Keratinocyte (primary cell): ENCODE measurements around the gene NMB. TPM values are rescaled to one million over a fixed set of nuclear protein-coding genes. Genes with fewer than 3 reads are reported as not detected.
A peak's percentile ranks its signal among the peaks of the same experiment; 100 is the strongest.

ENCODE experiments used
- DNase-seq: peaks from one replicate; pipeline ENCODE4 v3.0.0-alpha.2; 2011; ENCODE audit warnings: low read depth, missing footprints, low spot score
- FAIRE-seq: peaks from 2 replicates; lab custom pipeline; 2011; peaks lifted over from hg19 to GRCh38; lab: Jason Lieb, UNC
- H2AFZ ChIP-seq: 2 replicates; pipeline ENCODE4 v1.6.0; 2012; ENCODE audit warnings: low read length, control low read depth, inconsistent platforms; ENCODE audit not compliant: control insufficient read depth
- H3K27ac ChIP-seq: 2 replicates; pipeline ENCODE4 v1.5.1; 2011; ENCODE audit warnings: low read length; ENCODE audit not compliant: control insufficient read depth, insufficient read depth
- H3K27me3 ChIP-seq: 3 replicates; pipeline ENCODE4 v1.6.0; 2011; ENCODE audit warnings: low read length; ENCODE audit not compliant: control insufficient read depth, insufficient read depth; ENCODE audit errors: extremely low read depth
- H3K36me3 ChIP-seq, 2 experiments: 2 replicates in 1 of 2; 3 replicates in 1 of 2; pipeline ENCODE4 v1.5.1; 2011; ENCODE audit warnings: low read length in 2 of 2, mild to moderate bottlenecking in 1 of 2; ENCODE audit not compliant: control insufficient read depth in 2 of 2, insufficient read depth in 2 of 2; ENCODE audit errors: extremely low read depth in 1 of 2
- H3K4me1 ChIP-seq: 3 replicates; pipeline ENCODE4 v1.5.1; 2011; ENCODE audit warnings: low read length; ENCODE audit not compliant: control insufficient read depth, insufficient read depth; ENCODE audit errors: extremely low read depth
- H3K4me2 ChIP-seq: 3 replicates; pipeline ENCODE4 v1.6.0; 2011; ENCODE audit warnings: low read depth, low read length; ENCODE audit not compliant: control insufficient read depth, insufficient read depth; ENCODE audit errors: extremely low read depth
- H3K4me3 ChIP-seq, 3 experiments: fragments of 200-600 bp in 1 of 3; sonication (generic) in 1 of 3; 2 replicates in 2 of 3; 3 replicates in 1 of 3; pipeline ENCODE4 v1.5.1; 2011 to 2016; ENCODE audit warnings: low read length in 3 of 3, mild to moderate bottlenecking in 3 of 3, control low read depth in 2 of 3, inconsistent platforms in 1 of 3, low read depth in 1 of 3, mixed read lengths in 1 of 3, mixed run types in 1 of 3, moderate library complexity in 1 of 3; ENCODE audit not compliant: control insufficient read depth in 2 of 3, insufficient read depth in 2 of 3; ENCODE audit errors: extremely low read depth in 1 of 3
- H3K79me2 ChIP-seq: 2 replicates; pipeline ENCODE4 v1.6.0; 2012; ENCODE audit warnings: low read length; ENCODE audit not compliant: control insufficient read depth, insufficient read depth
- H3K9ac ChIP-seq: 3 replicates; pipeline ENCODE4 v1.6.0; 2011; ENCODE audit warnings: low read length; ENCODE audit not compliant: control insufficient read depth, insufficient read depth; ENCODE audit errors: extremely low read depth
- H3K9me1 ChIP-seq: 3 replicates; pipeline ENCODE4 v1.6.0; 2011; ENCODE audit warnings: low read length; ENCODE audit not compliant: control insufficient read depth, insufficient read depth; ENCODE audit errors: extremely low read depth
- H3K9me3 ChIP-seq: 2 replicates; pipeline ENCODE4 v1.5.1; 2012; ENCODE audit warnings: low read depth, low read length; ENCODE audit not compliant: control insufficient read depth
- H4K20me1 ChIP-seq: 3 replicates; pipeline ENCODE4 v1.6.0; 2011; ENCODE audit warnings: low read length; ENCODE audit not compliant: control insufficient read depth, insufficient read depth; ENCODE audit errors: extremely low read depth
- EZH2 ChIP-seq: IDR thresholded peaks from one replicate; pipeline ENCODE4 v1.6.1; 2012; ENCODE audit warnings: inconsistent platforms, mild to moderate bottlenecking, low read length, moderate library complexity
- dilution Hi-C: fragments of 300-500 bp; cut with MboI; formaldehyde crosslinking; loops from one replicate; pipeline ENCODE4 v1.7.0; 2020; ENCODE audit warnings: low sequenced_read_pairs; ENCODE audit not compliant: extremely low pct_ligation_motif_present
- polyA plus RNA-seq, 5 experiments: library from polyadenylated mRNA; depleted of rRNA in 3 of 5; stranded (reverse) in 3 of 5; stranded (forward) in 1 of 5; unstranded in 1 of 5; fragments of >200 nt; gene quantifications; 1 replicate in 1 of 5; 2 replicates in 3 of 5; 3 replicates in 1 of 5; pipeline versions ENCODE4 v1.2.1 to v1.2.3, GENCODE V29; 2011 to 2012; ENCODE audit warnings: missing spikeins in 2 of 5, low read depth in 1 of 5, low replicate concordance in 1 of 5
- TF ChIP-seq, protein P1 (sequence below), 3 experiments: IDR thresholded peaks in 1 of 3; conservative IDR thresholded peaks in 1 of 3; optimal IDR thresholded peaks in 1 of 3; 2 replicates in 2 of 3; 3 replicates in 1 of 3; pipeline versions ENCODE3 to v1.5.1; 2011; ENCODE audit warnings: low read length in 3 of 3, mild to moderate bottlenecking in 3 of 3, moderate library complexity in 2 of 3, control low read depth in 1 of 3, inconsistent platforms in 1 of 3; ENCODE audit not compliant: insufficient read depth in 2 of 3; ENCODE audit errors: extremely low read depth in 1 of 3

The NMB gene
- polyA plus RNA-seq, 1 donor (not counting 4 experiments of a cell fraction or from before 2014, with no cell fraction given) = 3.9 TPM

GRCh38 chr15:84659904-84660781 lies 2.1 kb upstream of the NMB start:
- Histone ChIP-seq H3K9me1 (no peaks in the 10 kb centered on the region), H4K20me1 (no peaks in the 10 kb centered on the region), H2AFZ (no peak overlapping the region), H3K4me3 (no peak overlapping the region), H3K27ac (no peak overlapping the region), H3K9ac (no peak overlapping the region), H3K4me2 (no peak overlapping the region), H3K4me1 (peaks cover 12% of the 10 kb centered on the region), H3K27me3 (no peaks in the 10 kb centered on the region), H3K36me3 (peaks cover 0 to 5% of the 10 kb centered on the region in 2 experiments), H3K9me3 (no peaks in the 10 kb centered on the region), H3K79me2 (no peaks in the 10 kb centered on the region)
- TF ChIP-seq, protein P1, sequence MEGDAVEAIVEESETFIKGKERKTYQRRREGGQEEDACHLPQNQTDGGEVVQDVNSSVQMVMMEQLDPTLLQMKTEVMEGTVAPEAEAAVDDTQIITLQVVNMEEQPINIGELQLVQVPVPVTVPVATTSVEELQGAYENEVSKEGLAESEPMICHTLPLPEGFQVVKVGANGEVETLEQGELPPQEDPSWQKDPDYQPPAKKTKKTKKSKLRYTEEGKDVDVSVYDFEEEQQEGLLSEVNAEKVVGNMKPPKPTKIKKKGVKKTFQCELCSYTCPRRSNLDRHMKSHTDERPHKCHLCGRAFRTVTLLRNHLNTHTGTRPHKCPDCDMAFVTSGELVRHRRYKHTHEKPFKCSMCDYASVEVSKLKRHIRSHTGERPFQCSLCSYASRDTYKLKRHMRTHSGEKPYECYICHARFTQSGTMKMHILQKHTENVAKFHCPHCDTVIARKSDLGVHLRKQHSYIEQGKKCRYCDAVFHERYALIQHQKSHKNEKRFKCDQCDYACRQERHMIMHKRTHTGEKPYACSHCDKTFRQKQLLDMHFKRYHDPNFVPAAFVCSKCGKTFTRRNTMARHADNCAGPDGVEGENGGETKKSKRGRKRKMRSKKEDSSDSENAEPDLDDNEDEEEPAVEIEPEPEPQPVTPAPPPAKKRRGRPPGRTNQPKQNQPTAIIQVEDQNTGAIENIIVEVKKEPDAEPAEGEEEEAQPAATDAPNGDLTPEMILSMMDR (optimal IDR thresholded peaks at IDR 0.05 in 1 of 3, IDR thresholded peaks at IDR 0.05 in 1 of 3, conservative IDR thresholded peaks at IDR 0.05 in 1 of 3; ENCODE audit: extremely low read depth in 1 of 3, insufficient read depth in 2 of 3, low read length in 3 of 3) = no peak
- TF ChIP-seq EZH2 = no peak
- DNase-seq (no peak), FAIRE-seq (no peak)
- dilution Hi-C loops = no loop called here

GRCh38 chr15:84658788-84659411 lies 901 bp upstream of the NMB start:
- no peak for DNase-seq
- H3K4me2 ChIP-seq = peak overlapping the region; percentile 70
- FAIRE-seq = no peak
- peaks cover 0 to 5% of the 10 kb centered on the region in 2 experiments for H3K36me3 ChIP-seq
- H3K9me3 ChIP-seq = no peaks in the 10 kb centered on the region
- H3K27me3 ChIP-seq = no peaks in the 10 kb centered on the region
- H3K9me1 ChIP-seq = no peaks in the 10 kb centered on the region
- no peak for TF ChIP-seq EZH2
- TF ChIP-seq, protein P1 (optimal IDR thresholded peaks at IDR 0.05 in 1 of 3, IDR thresholded peaks at IDR 0.05 in 1 of 3, conservative IDR thresholded peaks at IDR 0.05 in 1 of 3; ENCODE audit: extremely low read depth in 1 of 3, insufficient read depth in 2 of 3, low read length in 3 of 3) = no peak
- no peaks in the 10 kb centered on the region for H4K20me1 ChIP-seq
- dilution Hi-C loops = no loop called here
- peaks cover 16% of the 10 kb centered on the region for H3K4me1 ChIP-seq
- H2AFZ ChIP-seq = peak overlapping the region; percentile 70
- peak overlapping the region; percentile 73 for H3K9ac ChIP-seq
- H3K79me2 ChIP-seq = peaks cover 2% of the 10 kb centered on the region
- H3K27ac ChIP-seq = no peak overlapping the region
- H3K4me3 ChIP-seq = peak overlapping the region in 1 of 3 experiments; percentile 58
